OCI-LY1 (cell line): ENCODE results near the gene SLC14A1.

ENCODE experiments used
- EZH2 ChIP-seq: fragments of 200-600 bp; sonication (generic), shearing (Covaris generic); IDR thresholded peaks from 2 replicates; pipeline ENCODE4 v1.8.0; 2017; ENCODE audit warnings: borderline replicate concordance, mixed run types, mild to moderate bottlenecking, antibody characterized with exemption, low read length, moderate library complexity, mixed read lengths
- TF ChIP-seq, protein P1 (sequence below): fragments of 200-600 bp; sonication (generic), shearing (Covaris generic); IDR thresholded peaks from 2 replicates; pipeline ENCODE4 v1.5.1; 2017; ENCODE audit warnings: mild to moderate bottlenecking, antibody characterized with exemption, low read length, moderate library complexity, mixed read lengths

DNA sequence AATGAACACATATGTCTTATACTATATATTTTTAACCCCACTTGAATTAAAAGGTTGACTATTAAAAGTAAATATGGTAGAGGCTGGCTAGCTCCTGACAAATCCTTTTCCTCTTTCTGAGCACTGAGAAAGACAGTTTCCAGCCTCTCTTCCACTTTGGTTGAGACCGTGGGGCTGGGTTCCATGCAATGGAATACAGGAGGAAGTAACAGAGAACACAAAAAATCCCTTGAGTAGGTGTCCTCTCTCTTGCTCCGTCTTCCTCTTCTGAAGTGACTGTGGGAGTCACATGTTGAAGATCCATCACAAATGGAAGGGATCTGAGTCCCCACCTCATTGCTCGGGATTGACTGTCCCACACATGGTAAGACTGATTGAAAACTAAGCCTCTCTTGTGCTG, 64.9 kb downstream of the SLC14A1 start:
- TF ChIP-seq, protein P1, sequence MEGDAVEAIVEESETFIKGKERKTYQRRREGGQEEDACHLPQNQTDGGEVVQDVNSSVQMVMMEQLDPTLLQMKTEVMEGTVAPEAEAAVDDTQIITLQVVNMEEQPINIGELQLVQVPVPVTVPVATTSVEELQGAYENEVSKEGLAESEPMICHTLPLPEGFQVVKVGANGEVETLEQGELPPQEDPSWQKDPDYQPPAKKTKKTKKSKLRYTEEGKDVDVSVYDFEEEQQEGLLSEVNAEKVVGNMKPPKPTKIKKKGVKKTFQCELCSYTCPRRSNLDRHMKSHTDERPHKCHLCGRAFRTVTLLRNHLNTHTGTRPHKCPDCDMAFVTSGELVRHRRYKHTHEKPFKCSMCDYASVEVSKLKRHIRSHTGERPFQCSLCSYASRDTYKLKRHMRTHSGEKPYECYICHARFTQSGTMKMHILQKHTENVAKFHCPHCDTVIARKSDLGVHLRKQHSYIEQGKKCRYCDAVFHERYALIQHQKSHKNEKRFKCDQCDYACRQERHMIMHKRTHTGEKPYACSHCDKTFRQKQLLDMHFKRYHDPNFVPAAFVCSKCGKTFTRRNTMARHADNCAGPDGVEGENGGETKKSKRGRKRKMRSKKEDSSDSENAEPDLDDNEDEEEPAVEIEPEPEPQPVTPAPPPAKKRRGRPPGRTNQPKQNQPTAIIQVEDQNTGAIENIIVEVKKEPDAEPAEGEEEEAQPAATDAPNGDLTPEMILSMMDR, result no peak
- TF ChIP-seq EZH2, result no peak
